ENCODE results near the gene NINL.
"Not testable (repeated sequence)": the region's sequence is repeated elsewhere in the genome, so short reads cannot be mapped to it uniquely, and the experiment has no call there.

Gene NINL

DNA sequence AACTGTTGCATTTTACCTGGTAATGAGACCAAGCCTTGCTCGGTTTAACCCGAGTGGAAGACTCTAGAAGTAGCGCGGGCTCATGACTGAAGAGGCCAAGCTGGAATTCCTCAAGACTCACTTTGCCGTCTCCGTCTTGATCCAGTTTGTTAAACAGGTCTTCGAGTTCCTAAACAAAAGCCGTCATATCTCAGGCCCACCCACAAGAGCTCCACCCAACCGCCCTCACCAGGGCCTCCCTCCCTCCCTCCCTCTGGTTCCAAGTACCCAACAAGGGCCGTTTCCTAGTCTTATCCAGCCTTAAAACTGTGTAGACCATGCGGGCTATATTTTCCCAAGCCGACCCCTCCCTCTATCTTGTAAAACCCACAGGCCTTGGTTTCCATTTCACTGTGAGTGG, 81.4 kb downstream of the NINL start:
- no peak for DNase-seq (ENCODE audit: low spot score)

- not testable (repeated sequence) for DNase-seq (ENCODE audit: low spot score)
These were observed 82.2 kb downstream of the NINL start for GRCh38 chr20:25503051-25503639.

DNA sequence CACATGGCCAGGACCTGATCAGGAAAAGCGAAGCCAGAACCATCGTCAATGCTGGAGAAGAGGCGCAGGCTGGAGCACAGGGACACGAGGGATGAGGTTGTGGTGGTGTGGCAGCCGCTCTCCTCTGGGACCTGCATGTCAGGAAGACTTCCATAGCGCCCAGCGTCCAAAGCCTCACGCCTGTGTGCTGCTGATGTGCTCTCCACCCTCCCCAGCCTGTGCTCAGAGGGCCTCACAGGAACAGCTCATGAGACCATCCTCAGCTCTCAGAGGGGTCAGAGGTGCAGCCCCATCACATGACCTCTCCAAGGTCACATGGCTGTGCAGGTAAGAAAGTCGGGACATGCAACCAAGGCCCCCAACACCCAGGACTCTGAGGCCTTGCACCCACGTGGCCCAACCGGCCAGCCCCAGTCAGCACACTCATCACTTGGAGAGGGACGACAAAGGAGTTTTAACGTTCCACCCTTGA, 84.4 kb downstream of the NINL start:
- no peak for DNase-seq (ENCODE audit: low spot score)

DNA sequence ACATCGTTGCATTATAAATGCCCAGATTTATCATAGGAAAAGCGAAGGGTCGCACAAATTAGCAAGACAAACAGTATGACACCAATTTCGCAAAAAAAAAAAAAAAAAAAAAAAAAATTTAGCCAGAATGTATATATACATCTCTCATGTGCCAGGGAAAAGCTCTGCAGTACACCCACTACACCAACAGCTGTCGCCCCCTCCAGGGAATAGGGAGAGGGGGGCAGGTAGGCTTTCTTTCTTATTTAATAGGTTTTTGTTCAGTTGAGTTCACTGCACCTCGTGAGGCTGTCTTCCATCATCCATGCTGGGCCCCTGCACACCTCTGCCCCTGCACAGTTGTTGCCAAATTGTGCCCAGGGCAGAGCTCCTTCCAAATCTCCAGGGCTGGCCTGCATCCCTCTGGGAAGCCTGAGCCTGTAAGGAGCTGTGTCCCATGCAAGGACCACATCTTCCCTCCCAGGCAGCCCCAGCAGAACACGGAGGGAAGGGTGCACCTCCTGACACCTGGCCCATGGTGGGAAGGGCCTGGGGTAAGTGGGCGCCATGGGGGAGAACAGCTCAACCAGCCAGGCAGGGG, 85.4 kb downstream of the NINL start:
- no peak for DNase-seq (ENCODE audit: low spot score)

- DNase-seq (ENCODE audit: low spot score): no peak
These were observed 86.3 kb downstream of the NINL start for GRCh38 chr20:25499031-25499430.

DNA sequence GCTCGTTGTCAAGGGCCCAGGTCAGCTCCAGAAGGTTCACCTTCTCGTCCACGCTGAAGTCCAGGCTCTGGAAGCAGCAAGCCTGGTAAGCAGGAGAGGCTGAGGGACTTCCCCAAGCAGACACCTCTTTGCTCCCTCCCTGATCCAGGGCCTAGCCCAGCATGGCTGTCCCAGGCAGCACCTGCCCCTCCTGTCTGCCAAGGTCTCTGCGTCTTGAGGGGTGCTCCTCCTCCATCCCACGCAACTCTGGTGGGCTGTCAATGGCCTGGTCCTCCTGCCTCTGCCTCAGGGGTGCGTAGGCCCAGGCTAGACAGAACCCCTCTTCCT, 87.1 kb downstream of the NINL start:
- no peak for DNase-seq (ENCODE audit: low spot score)

- no peak for DNase-seq (ENCODE audit: low spot score)
These were observed 87.6 kb downstream of the NINL start for GRCh38 chr20:25497586-25498279.

DNA sequence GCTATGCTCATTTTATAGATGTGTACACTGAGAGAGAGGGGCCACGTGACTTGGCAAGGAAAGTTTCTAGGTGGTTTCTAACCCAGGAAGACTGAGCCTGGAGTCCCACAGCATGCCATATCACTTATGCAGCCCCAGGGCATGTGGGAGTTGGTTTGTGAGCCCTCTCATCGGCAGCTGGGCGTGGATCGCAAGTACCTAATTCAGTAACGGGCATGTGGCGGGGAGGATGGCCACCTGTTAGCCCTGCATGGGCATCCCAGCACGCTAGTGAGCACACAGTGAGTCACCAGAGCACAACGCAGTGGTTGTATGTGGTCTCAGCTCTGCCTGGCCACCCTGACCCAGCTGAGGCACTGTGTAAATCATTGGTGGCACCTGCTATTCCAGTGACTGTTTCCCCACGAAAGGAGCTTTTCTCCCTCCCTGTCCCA, 88.3 kb downstream of the NINL start:
- DNase-seq (ENCODE audit: low spot score): no peak

- no peak for DNase-seq (ENCODE audit: low spot score)
These were observed 89.0 kb downstream of the NINL start for GRCh38 chr20:25496165-25496967.

DNA sequence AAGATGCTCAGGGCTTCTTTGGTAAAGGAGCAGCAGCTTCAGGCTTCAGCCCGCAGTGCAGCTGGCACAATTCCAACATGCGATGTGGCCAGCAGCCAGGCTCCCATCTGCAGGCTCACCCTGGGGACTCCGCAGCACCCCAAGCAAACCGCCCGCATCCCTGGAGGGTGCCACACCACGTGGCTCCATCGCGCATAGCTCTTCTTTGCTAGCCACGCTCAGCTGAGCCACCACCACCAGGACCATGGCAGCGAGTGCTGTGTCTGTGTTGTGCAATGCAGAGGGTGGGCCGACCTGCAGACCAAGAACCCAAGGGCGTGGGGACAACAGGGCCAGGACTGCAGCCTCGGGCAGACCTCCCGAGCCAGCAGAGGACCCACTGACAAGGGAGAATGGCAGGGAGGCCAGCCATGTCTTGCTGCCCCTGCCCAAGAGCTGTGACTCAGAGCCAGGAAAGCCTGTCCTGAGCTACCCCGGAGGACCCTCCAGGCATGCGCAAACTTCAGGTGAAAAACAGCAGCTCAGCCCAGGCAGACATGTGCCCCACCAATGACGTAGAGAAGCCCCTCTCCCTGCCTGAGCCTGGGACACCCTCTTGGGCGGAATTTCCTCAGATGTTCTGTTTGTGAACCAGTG, 90.0 kb downstream of the NINL start:
- no peak for DNase-seq (ENCODE audit: low spot score)

GRCh38 chr20:25494506-25495188, 90.7 kb downstream of the NINL start:
- DNase-seq (ENCODE audit: low spot score): no peak

GRCh38 chr20:25493748-25494505, 91.4 kb downstream of the NINL start:
- no peak for DNase-seq (ENCODE audit: low spot score)

- DNase-seq (ENCODE audit: low spot score): no peak
These were observed 92.2 kb downstream of the NINL start for GRCh38 chr20:25493137-25493536.

- DNase-seq (ENCODE audit: low spot score): peak; percentile 83
These were observed 93.8 kb downstream of the NINL start for GRCh38 chr20:25491446-25492038.

DNA sequence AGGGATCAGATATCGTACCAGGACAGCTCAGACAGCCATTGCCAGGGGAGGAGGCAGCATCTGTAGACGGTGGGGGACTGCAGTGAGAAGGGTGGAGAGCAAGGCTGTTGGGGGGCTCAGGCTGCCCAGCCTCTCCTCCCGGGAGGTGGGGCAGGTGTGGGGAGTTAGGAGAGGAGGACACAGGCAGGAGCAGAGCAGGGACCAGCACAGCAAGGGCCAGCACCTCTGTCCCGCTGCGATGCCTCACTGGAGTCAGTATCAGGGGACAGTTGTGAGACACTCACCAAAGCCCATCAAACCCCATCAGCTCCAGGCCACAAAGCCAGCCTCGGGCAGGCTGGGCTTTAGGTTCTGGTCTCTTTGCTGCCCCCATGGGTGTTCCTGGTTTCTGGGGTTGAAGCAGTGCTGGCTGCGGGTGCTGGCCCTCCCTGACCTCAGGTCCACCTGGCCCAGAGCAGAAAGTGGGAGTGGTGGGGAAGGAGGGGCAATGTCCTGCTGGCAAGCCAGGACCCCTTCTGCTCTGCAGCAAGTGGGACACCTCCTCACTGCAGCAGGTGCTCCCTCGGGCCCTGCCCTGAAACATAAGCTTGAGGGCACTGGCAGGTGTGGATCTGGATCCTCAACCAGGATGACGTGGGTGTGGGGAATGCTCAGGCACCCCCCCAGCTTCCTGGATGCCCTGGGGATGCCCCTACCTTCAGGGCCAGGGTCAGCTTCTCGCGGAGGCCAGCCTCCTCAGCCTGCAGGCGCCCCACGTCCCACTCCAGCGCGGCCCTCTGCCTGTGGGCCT, 94.5 kb downstream of the NINL start:
- peak; percentile 25 for DNase-seq (ENCODE audit: low spot score)

DNA sequence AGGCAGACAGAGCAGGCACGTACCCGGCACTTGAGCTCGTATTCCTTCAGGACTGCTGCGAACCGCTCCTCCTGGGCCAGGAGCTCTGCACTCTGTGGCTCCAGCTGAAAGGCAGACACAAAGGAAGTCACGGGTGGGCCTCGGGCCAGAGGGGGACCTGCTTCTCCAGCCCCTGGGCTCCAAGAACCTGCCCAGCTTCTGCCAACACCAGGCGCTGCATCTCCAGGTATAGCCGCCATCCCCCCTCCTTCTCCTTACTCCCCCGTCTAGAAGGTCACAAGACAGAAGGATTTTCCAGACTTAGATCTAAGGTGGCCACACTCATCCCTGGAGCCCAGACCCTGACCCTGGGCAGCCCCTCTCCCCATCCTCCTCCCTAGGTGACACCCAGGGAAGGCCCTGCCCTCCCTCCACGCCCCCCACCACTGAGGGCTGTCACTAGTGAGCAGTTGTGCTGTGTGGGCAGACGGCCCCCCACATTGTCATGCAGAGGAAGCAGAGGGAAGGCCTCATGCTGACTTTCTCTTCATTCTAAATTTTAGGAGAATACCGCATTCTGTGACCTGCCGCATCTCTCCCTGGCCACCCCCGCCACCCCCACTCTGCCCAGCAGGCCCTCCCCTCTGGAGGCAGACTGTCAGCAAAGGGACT, 96.0 kb downstream of the NINL start:
- no peak for DNase-seq (ENCODE audit: low spot score)

DNA sequence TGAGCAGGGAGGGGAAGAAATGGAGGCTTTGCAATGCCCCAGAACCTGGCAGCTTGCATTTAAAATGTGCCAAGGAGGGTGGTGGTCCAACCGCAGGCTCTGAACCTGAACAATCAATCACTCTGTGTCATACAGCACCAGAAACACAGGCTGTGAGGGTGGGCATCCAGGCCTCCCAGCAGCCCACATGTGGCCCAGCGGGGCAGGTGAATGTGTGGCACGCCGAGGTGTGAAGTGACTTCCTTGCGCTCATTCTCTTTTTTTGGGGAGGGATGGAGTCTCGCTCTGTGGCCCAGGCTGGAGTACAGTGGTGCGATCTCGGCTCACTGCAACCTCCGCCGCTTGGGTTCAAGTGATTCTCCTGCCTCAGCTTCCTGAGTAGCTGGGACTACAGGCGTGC, 97.4 kb downstream of the NINL start:
- DNase-seq (ENCODE audit: low spot score): no peak

GRCh38 chr20:25487306-25487705, 98.0 kb downstream of the NINL start:
- DNase-seq (ENCODE audit: low spot score): no peak

DNA sequence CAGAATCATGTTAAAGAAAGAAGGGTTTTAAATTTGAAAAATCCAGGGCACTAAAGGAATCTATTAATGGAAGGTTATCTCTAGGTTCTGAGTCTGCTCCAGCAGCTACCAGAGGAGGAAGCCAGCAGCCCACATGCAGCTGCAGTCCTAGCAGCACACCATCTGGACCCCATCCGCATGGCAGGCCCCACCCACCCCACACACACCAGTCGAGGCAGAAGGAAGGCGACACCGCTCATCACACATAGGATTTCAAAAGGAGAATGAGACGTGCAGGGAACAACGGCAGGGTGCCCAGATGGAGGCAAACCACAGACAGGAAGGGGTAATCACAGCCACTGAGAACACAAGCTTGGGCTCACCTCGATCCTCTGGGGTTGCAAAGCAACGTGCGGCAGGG, 99.0 kb downstream of the NINL start:
- no peak for DNase-seq (ENCODE audit: low spot score)

All from SK-N-DZ (cell line).